Measurements from ENCODE around the gene TRABD. TPM values are rescaled to one million over a fixed set of nuclear protein-coding genes. Genes with fewer than 3 reads are reported as not detected.

Gene TRABD
- total and polyA plus RNA-seq, 5 donors from 2014 or later, result 33.0 to 115 (median 38.6) TPM

GRCh38 chr22:50248196-50249081, 62.7 kb downstream of the TRABD start:
- no peak overlapping the region for H3K4me3 ChIP-seq (ENCODE audit: low read depth, low read length)
- peak overlapping the region; percentile 42 for H3K27ac ChIP-seq (ENCODE audit: insufficient read depth, low read length, poor library complexity, severe bottlenecking)
- peaks cover 63% of the 10 kb centered on the region for H3K4me1 ChIP-seq (ENCODE audit: control insufficient read depth, insufficient read depth, low read length, poor library complexity, severe bottlenecking)
- no peaks in the 10 kb centered on the region for H3K27me3 Mint-ChIP-seq
- H3K27me3 ChIP-seq (ENCODE audit: control insufficient read depth, insufficient read depth, low read length), result no peaks in the 10 kb centered on the region
- H3K4me3 Mint-ChIP-seq, result peak overlapping the region in 3 of 4 donors; percentile 46 to 90 (median 85)
- no peak for DNase-seq
- peaks cover 3% of the 10 kb centered on the region for H3K36me3 ChIP-seq (ENCODE audit: control insufficient read depth, insufficient read depth, low read length)
- peaks cover 3% of the 10 kb centered on the region for H3K36me3 Mint-ChIP-seq
- no peak for ATAC-seq (ENCODE audit: low read depth in 2 of 2)
- H3K27ac Mint-ChIP-seq, result no peak overlapping the region
- no peaks in the 10 kb centered on the region for H3K9me3 ChIP-seq (ENCODE audit: control insufficient read depth in 2 of 2, low read length in 2 of 2)
- peaks cover 0 to 1% (median 0%) of the 10 kb centered on the region in 7 donors for H3K9me3 Mint-ChIP-seq
- peaks cover 0 to 37% (median 14%) of the 10 kb centered on the region in 4 donors for H3K4me1 Mint-ChIP-seq

Other genes starting within 250 kb of the TRABD start
- gene PIM3, start 225.1 kb upstream of the TRABD start, total RNA-seq, result 294 TPM
- gene PIM3, start 225.1 kb upstream of the TRABD start, polyA plus RNA-seq, result 10 to 100 TPM; 34.0 to 47.1 (median 40.3) TPM
- gene IL17REL, start 173.1 kb upstream of the TRABD start, total RNA-seq, result 0.57 TPM
- under 1 TPM in 1 of 4 donors, not detected in 3; 0.07 TPM for gene IL17REL, start 173.1 kb upstream of the TRABD start, polyA plus RNA-seq
- gene TTLL8, start 127.6 kb upstream of the TRABD start, total RNA-seq, result not detected
- gene TTLL8, start 127.6 kb upstream of the TRABD start, polyA plus RNA-seq, result not detected
- 1.1 TPM for gene MLC1, start 100.5 kb upstream of the TRABD start, total RNA-seq
- gene MLC1, start 100.5 kb upstream of the TRABD start, polyA plus RNA-seq, result under 1 TPM in 3 of 4 donors, not detected in 1; 0.20 to 0.87 (median 0.28) TPM
- not detected for gene MOV10L1, start 95.9 kb upstream of the TRABD start, total RNA-seq
- not detected for gene MOV10L1, start 95.9 kb upstream of the TRABD start, polyA plus RNA-seq
- not detected for gene PANX2, start 15.2 kb upstream of the TRABD start, total RNA-seq
- gene PANX2, start 15.2 kb upstream of the TRABD start, polyA plus RNA-seq, result not detected
- 31.9 TPM for gene SELENOO, start 15.1 kb downstream of the TRABD start, total RNA-seq
- 1 to 10 TPM; 1.8 to 6.5 (median 3.3) TPM for gene SELENOO, start 15.1 kb downstream of the TRABD start, polyA plus RNA-seq
- gene TUBGCP6, start 59.1 kb downstream of the TRABD start, total RNA-seq, result 132 TPM
- gene TUBGCP6, start 59.1 kb downstream of the TRABD start, polyA plus RNA-seq, result 10 to 100 TPM; 14.0 to 16.3 (median 14.2) TPM
- 125 TPM for gene HDAC10, start 65.4 kb downstream of the TRABD start, total RNA-seq
- 10 to 100 TPM in 1 of 4 donors, 1 to 10 TPM in 3; 6.0 to 12.5 (median 7.3) TPM for gene HDAC10, start 65.4 kb downstream of the TRABD start, polyA plus RNA-seq
- gene MAPK12, start 75.8 kb downstream of the TRABD start, total RNA-seq, result 2.0 TPM
- gene MAPK12, start 75.8 kb downstream of the TRABD start, polyA plus RNA-seq, result under 1 TPM in 2 of 4 donors, not detected in 2; 0.03 to 0.05 TPM
- gene MAPK11, start 84.5 kb downstream of the TRABD start, total RNA-seq, result 9.3 TPM
- under 1 TPM; 0.10 to 0.52 (median 0.21) TPM for gene MAPK11, start 84.5 kb downstream of the TRABD start, polyA plus RNA-seq
- 3.7 TPM for gene PLXNB2, start 121.7 kb downstream of the TRABD start, total RNA-seq
- gene PLXNB2, start 121.7 kb downstream of the TRABD start, polyA plus RNA-seq, result under 1 TPM in 3 of 4 donors, not detected in 1; 0.36 to 0.67 (median 0.42) TPM
- 2.1 TPM for gene DENND6B, start 141.1 kb downstream of the TRABD start, total RNA-seq
- gene DENND6B, start 141.1 kb downstream of the TRABD start, polyA plus RNA-seq, result under 1 TPM; 0.48 to 0.69 (median 0.53) TPM
- gene PPP6R2, start 157.4 kb downstream of the TRABD start, total RNA-seq, result 85.7 TPM
- 10 to 100 TPM; 15.9 to 19.4 (median 17.2) TPM for gene PPP6R2, start 157.4 kb downstream of the TRABD start, polyA plus RNA-seq

All from CD4-positive, CD25-positive, alpha-beta regulatory T cell (primary cell).